Measurements from ENCODE around the gene MKNK2. TPM values are rescaled to one million over a fixed set of nuclear protein-coding genes. Genes with fewer than 3 reads are reported as not detected.

MKNK2 gene
- total and polyA plus RNA-seq, 2 of the 13 experiments (the other 11 are each of a cell fraction or from before 2014, with no cell fraction given): 44.9 to 112 TPM

GRCh38 chr19:2048959-2049740 is 1.9 kb downstream of the MKNK2 start (continued):
- 0 out of 2 replicates have a peak, but pooled peaks have one; percentile 14 for TF ChIP-seq HHEX (CRISPR knock-in tag; IDR thresholded peaks at IDR 0.05)
- no peak for TF ChIP-seq DNMT1 (CRISPR knock-in tag; IDR thresholded peaks at IDR 0.05)
- TF ChIP-seq ZBTB33 (CRISPR knock-in tag; IDR thresholded peaks at IDR 0.05): peak; percentile 69
- TF ChIP-seq SMAD1 (CRISPR knock-in tag; IDR thresholded peaks at IDR 0.05; ENCODE audit: borderline replicate concordance, low read depth): no peak
- no peak for TF ChIP-seq TRAFD1 (CRISPR knock-in tag; IDR thresholded peaks at IDR 0.05; ENCODE audit: borderline replicate concordance)
- no peak for TF ChIP-seq ZNF780A (CRISPR knock-in tag; IDR thresholded peaks at IDR 0.05)
- TF ChIP-seq POLR2AphosphoS2 (IDR thresholded peaks at IDR 0.05; ENCODE audit: low read depth, low read length): no peak
- TF ChIP-seq SNAI1 (CRISPR knock-in tag; IDR thresholded peaks at IDR 0.05; ENCODE audit: borderline replicate concordance): no peak
- TF ChIP-seq ZBTB20 (CRISPR knock-in tag; IDR thresholded peaks at IDR 0.05; ENCODE audit: borderline replicate concordance, low read depth): no peak
- no peak for TF ChIP-seq MBNL3 (CRISPR knock-in tag; conservative IDR thresholded peaks at IDR 0.05)
- TF ChIP-seq GATAD2A (CRISPR knock-in tag; IDR thresholded peaks at IDR 0.05): no peak
- TF ChIP-seq IRF2 (CRISPR knock-in tag; IDR thresholded peaks at IDR 0.05): 0 out of 2 replicates have a peak, but pooled peaks have one; percentile 7
- no peak for TF ChIP-seq ZNF597 (CRISPR knock-in tag; IDR thresholded peaks at IDR 0.05)
- no peak for TF ChIP-seq ZBED4 (CRISPR knock-in tag; IDR thresholded peaks at IDR 0.05; ENCODE audit: borderline replicate concordance)
- no peak for TF ChIP-seq ZNF790 (CRISPR knock-in tag; IDR thresholded peaks at IDR 0.05; ENCODE audit: borderline replicate concordance)
- no peak for TF ChIP-seq ZNF550 (CRISPR knock-in tag; IDR thresholded peaks at IDR 0.05; ENCODE audit: borderline replicate concordance)
- TF ChIP-seq ZNF235 (CRISPR knock-in tag; IDR thresholded peaks at IDR 0.05; ENCODE audit: borderline replicate concordance): no peak
- TF ChIP-seq HINFP (CRISPR knock-in tag; IDR thresholded peaks at IDR 0.05; ENCODE audit: low read depth): 0 out of 2 replicates have a peak, but pooled peaks have one; percentile 32

Data from HepG2 (cell line).